GM23338 (cell line): ENCODE measurements around the gene VPS37C.

Experiments used
- CREB1 ChIP-seq: fragments of 250-450 bp; sonication (Bioruptor Pico); IDR thresholded peaks from 2 replicates; pipeline ENCODE4 v1.5.0; 2020; ENCODE audit warnings: low read depth, mild to moderate bottlenecking, moderate library complexity
- CTCF ChIP-seq, 2 experiments: fragments of 200-600 bp in 1 of 2; sonication (generic) in 1 of 2; conservative IDR thresholded peaks; 2 replicates each; pipeline versions ENCODE4 v1.5.1 to v1.6.1; 2016 to 2017; ENCODE audit warnings: antibody characterized with exemption in 2 of 2, low read depth in 2 of 2, mild to moderate bottlenecking in 2 of 2, moderate library complexity in 1 of 2
- ETS1 ChIP-seq: IDR thresholded peaks from 2 replicates; pipeline ENCODE4 v1.6.1; 2016; ENCODE audit warnings: antibody characterized with exemption
- EZH2 ChIP-seq: fragments of 200-600 bp; sonication (generic); IDR thresholded peaks from one replicate; pipeline ENCODE4 v1.8.0; 2017; ENCODE audit warnings: antibody characterized with exemption, mild to moderate bottlenecking, low read depth; ENCODE audit not compliant: unreplicated experiment
- EZH2phosphoT487 ChIP-seq: fragments of 200-600 bp; sonication (generic); IDR thresholded peaks from one replicate; pipeline ENCODE4 v1.8.1; 2018; ENCODE audit warnings: antibody characterized with exemption; ENCODE audit not compliant: unreplicated experiment
- JUNB ChIP-seq: IDR thresholded peaks from one replicate; pipeline ENCODE4 v1.6.1; 2016; ENCODE audit warnings: antibody characterized with exemption; ENCODE audit not compliant: unreplicated experiment
- NANOG ChIP-seq: IDR thresholded peaks from 2 replicates; pipeline ENCODE4 v1.6.1; 2016; ENCODE audit warnings: antibody characterized with exemption, borderline replicate concordance
- POLR2AphosphoS5 ChIP-seq: IDR thresholded peaks from 2 replicates; pipeline ENCODE4 v1.6.1; 2016; ENCODE audit warnings: antibody characterized with exemption, low read depth
- REST ChIP-seq: IDR thresholded peaks from one replicate; pipeline ENCODE4 v1.6.1; 2018; ENCODE audit warnings: antibody characterized with exemption; ENCODE audit not compliant: unreplicated experiment
- STAT1 ChIP-seq: IDR thresholded peaks from one replicate; pipeline ENCODE4 v1.6.1; 2016; ENCODE audit warnings: antibody characterized with exemption; ENCODE audit not compliant: unreplicated experiment
- ZNF331 ChIP-seq: fragments of 250-450 bp; sonication (Bioruptor Pico); IDR thresholded peaks from 2 replicates; pipeline ENCODE4 v1.5.0; 2020; ENCODE audit warnings: low read depth, mild to moderate bottlenecking, moderate library complexity

DNA sequence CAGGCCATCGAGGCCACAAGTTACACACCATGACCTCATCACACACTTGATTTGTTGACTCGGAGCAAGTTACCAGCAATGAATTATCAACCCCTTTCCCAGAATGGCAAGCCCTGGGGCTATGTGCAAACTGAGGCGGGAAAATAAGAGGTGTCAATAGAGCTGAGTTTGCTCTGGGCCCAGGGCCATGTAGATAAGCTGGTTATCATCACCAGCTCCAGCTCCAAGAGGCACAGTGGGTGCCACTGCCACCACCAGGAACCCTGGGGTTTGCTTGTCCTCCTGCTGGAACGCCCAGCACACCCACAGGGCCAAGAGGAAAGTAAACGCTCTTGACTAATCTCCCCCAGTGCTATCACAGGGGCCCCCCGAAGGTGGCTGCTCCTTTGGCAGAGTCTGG lies 13.0 kb upstream of the VPS37C start:
- TF ChIP-seq EZH2phosphoT487 (no peak), POLR2AphosphoS5 (no peak), REST (no peak), CTCF (conservative IDR thresholded peaks at IDR 0.05; ENCODE audit: low read depth in 2 of 2) (no peak), JUNB (no peak), EZH2 (no peak), ZNF331 (no peak), CREB1 (CRISPR knock-in tag) (no peak), NANOG (no peak), ETS1 (no peak), STAT1 (no peak)
